Measurements from ENCODE around the gene LSM6.

DNA sequence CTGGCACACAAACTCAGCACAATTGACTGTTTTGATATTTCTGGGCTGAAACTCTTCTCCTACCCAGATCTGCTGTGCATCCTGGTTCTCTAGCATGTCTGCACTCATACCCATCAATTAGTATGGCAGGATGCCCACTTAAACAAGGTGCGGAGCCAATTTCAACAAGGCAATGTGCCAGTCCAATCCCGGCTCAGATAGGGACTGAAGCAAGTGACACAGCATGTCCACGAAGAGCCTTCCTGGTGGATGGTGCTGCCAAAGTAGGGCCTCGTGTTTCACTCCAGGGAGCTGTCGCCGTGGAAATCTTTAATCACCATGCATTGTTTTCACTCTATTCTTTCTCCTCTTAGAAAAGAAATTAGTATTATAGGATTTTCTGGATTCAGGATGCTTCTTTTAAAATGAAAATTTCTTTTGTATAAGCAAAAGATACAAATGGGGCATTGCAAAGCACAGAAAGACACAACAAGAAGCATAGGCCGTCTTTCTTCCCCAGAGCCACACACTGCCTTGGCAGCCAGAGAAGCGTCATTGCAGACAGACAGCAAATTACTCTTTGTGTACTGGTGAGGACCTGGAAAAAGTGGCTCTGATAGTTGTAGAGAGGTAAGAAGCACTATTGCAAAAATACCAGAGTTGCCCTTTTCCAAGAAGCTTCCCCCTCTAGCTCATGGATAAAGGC, 40.6 kb upstream of the LSM6 start:
- TF ChIP-seq, protein P1, sequence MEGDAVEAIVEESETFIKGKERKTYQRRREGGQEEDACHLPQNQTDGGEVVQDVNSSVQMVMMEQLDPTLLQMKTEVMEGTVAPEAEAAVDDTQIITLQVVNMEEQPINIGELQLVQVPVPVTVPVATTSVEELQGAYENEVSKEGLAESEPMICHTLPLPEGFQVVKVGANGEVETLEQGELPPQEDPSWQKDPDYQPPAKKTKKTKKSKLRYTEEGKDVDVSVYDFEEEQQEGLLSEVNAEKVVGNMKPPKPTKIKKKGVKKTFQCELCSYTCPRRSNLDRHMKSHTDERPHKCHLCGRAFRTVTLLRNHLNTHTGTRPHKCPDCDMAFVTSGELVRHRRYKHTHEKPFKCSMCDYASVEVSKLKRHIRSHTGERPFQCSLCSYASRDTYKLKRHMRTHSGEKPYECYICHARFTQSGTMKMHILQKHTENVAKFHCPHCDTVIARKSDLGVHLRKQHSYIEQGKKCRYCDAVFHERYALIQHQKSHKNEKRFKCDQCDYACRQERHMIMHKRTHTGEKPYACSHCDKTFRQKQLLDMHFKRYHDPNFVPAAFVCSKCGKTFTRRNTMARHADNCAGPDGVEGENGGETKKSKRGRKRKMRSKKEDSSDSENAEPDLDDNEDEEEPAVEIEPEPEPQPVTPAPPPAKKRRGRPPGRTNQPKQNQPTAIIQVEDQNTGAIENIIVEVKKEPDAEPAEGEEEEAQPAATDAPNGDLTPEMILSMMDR (IDR thresholded peaks at IDR 0.05 in 8 of 11, conservative IDR thresholded peaks at IDR 0.05 in 3 of 11): no peak
- TF ChIP-seq POLR2A (IDR thresholded peaks at IDR 0.05) (no peak), POLR2AphosphoS5 (IDR thresholded peaks at IDR 0.05) (no peak)
